ENCODE results near the gene CD8B2.
"Not testable (repeated sequence)": the region's sequence is repeated elsewhere in the genome, so short reads cannot be mapped to it uniquely, and the experiment has no call there.

CD8B2 gene

GRCh38 chr2:106553321-106553720, 66.2 kb downstream of the CD8B2 start:
- DNase-seq, result no peak

- DNase-seq, result no peak
Measured at GRCh38 chr2:106554411-106554810, 67.2 kb downstream of the CD8B2 start.

- DNase-seq, result no peak
Measured at GRCh38 chr2:106555053-106555452, 67.9 kb downstream of the CD8B2 start.

- not testable (repeated sequence) for DNase-seq
Measured at GRCh38 chr2:106559786-106560185, 72.6 kb downstream of the CD8B2 start.

GRCh38 chr2:106560773-106561172, 73.6 kb downstream of the CD8B2 start:
- no peak for DNase-seq

GRCh38 chr2:106561356-106561755, 74.2 kb downstream of the CD8B2 start:
- DNase-seq, result no peak

- no peak for DNase-seq
Measured at GRCh38 chr2:106561803-106562202, 74.6 kb downstream of the CD8B2 start.

- DNase-seq, result no peak
Measured at GRCh38 chr2:106562268-106563186, 75.4 kb downstream of the CD8B2 start.

GRCh38 chr2:106563195-106563594, 76.0 kb downstream of the CD8B2 start:
- no peak for DNase-seq

GRCh38 chr2:106565599-106565998, 78.4 kb downstream of the CD8B2 start:
- no peak for DNase-seq

- no peak for DNase-seq
Measured at GRCh38 chr2:106566050-106566449, 78.9 kb downstream of the CD8B2 start.

GRCh38 chr2:106566484-106566883, 79.3 kb downstream of the CD8B2 start:
- not testable (repeated sequence) for DNase-seq

- no peak for DNase-seq
Measured at GRCh38 chr2:106570316-106570715, 83.2 kb downstream of the CD8B2 start.
